ENCODE data around the gene EP300.
"Not testable (repeated sequence)": the region's sequence is repeated elsewhere in the genome, so short reads cannot be mapped to it uniquely, and the experiment has no call there.

The EP300 gene

DNA sequence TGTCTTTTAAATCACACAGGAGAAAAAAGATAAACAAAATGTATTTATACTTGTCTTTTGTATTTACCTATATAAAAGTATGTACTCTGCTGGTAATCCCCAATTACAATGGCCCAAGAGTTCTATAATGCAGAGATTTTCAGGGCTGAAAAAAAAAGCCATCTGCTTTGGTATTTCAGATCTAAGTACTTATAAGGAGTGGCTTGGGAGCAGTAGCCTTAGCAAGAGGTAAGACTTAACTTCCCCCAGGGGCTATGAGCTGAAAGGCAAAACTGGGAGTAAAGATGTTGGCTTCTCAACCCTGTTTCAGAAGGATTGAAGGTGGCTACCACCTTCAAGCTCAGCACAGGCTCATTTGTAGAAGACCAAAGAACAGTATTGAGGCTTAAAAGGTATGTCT lies 35.3 kb upstream of the EP300 start:
- Histone ChIP-seq H3K4me3 (ENCODE audit: low read length) (no peak overlapping the region), H3K36me3 (ENCODE audit: control insufficient read depth, low read length) (no peaks in the 10 kb centered on the region), H3K4me1 (ENCODE audit: control insufficient read depth, low read length) (no peaks in the 10 kb centered on the region), H3K79me2 (ENCODE audit: control insufficient read depth, low read length) (no peaks in the 10 kb centered on the region), H3K9me3 (ENCODE audit: control insufficient read depth, insufficient read depth, low read length) (no peaks in the 10 kb centered on the region), H3K9me2 (replicated peaks; ENCODE audit: control insufficient read depth, low read length) (no peaks in the 10 kb centered on the region), H3K27me3 (ENCODE audit: control insufficient read depth, low read length) (no peaks in the 10 kb centered on the region), H4K20me1 (ENCODE audit: control insufficient read depth, insufficient read depth, low read depth, low read length) (no peaks in the 10 kb centered on the region), H3F3A (ENCODE audit: control insufficient read depth, insufficient read depth) (no peaks in the 10 kb centered on the region), H3K4me2 (ENCODE audit: low read length) (no peak overlapping the region), H3K27ac (ENCODE audit: low read depth, low read length) (no peak overlapping the region)
- TF ChIP-seq CTCF (IDR thresholded peaks at IDR 0.05; ENCODE audit: low read depth, low read length, poor library complexity, severe bottlenecking) (no peak), EZH2phosphoT487 (IDR thresholded peaks at IDR 0.05; ENCODE audit: borderline replicate concordance, low read length) (no peak)

- Histone ChIP-seq H3K27ac (ENCODE audit: low read depth, low read length) (no peak overlapping the region), H3K4me1 (ENCODE audit: control insufficient read depth, low read length) (no peaks in the 10 kb centered on the region), H3K79me2 (ENCODE audit: control insufficient read depth, low read length) (no peaks in the 10 kb centered on the region), H3K27me3 (ENCODE audit: control insufficient read depth, low read length) (no peaks in the 10 kb centered on the region), H3F3A (ENCODE audit: control insufficient read depth, insufficient read depth) (no peaks in the 10 kb centered on the region), H3K36me3 (ENCODE audit: control insufficient read depth, low read length) (no peaks in the 10 kb centered on the region), H3K9me3 (ENCODE audit: control insufficient read depth, insufficient read depth, low read length) (no peaks in the 10 kb centered on the region), H3K9me2 (replicated peaks; ENCODE audit: control insufficient read depth, low read length) (no peaks in the 10 kb centered on the region), H3K4me2 (ENCODE audit: low read length) (no peak overlapping the region), H4K20me1 (ENCODE audit: control insufficient read depth, insufficient read depth, low read depth, low read length) (no peaks in the 10 kb centered on the region), H3K4me3 (ENCODE audit: low read length) (no peak overlapping the region)
- TF ChIP-seq CTCF (IDR thresholded peaks at IDR 0.05; ENCODE audit: low read depth, low read length, poor library complexity, severe bottlenecking) (no peak), EZH2phosphoT487 (IDR thresholded peaks at IDR 0.05; ENCODE audit: borderline replicate concordance, low read length) (no peak)
Measured at GRCh38 chr22:41062146-41062545, 30.2 kb upstream of the EP300 start.

DNA sequence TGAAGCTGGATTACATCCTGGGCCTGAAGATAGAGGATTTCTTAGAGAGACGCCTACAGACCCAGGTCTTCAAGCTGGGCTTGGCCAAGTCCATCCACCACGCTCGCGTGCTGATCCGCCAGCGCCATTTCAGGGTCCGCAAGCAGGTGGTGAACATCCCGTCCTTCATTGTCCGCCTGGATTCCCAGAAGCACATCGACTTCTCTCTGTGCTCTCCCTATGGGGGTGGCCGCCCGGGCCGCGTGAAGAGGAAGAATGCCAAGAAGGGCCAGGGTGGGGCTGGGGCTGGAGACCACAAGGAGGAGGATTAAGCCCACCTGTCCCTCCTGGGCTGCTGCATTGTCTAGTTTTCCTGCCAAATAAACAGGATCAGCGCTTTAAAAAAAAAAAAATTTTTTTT lies 28.1 kb upstream of the EP300 start:
- H3K27ac ChIP-seq (ENCODE audit: low read depth, low read length); H3K9me2 ChIP-seq (replicated peaks; ENCODE audit: control insufficient read depth, low read length); H3K36me3 ChIP-seq (ENCODE audit: control insufficient read depth, low read length); H3K9me3 ChIP-seq (ENCODE audit: control insufficient read depth, insufficient read depth, low read length); H3K4me2 ChIP-seq (ENCODE audit: low read length); H3K4me3 ChIP-seq (ENCODE audit: low read length); H3K27me3 ChIP-seq (ENCODE audit: control insufficient read depth, low read length); H3K79me2 ChIP-seq (ENCODE audit: control insufficient read depth, low read length); H4K20me1 ChIP-seq (ENCODE audit: control insufficient read depth, insufficient read depth, low read depth, low read length); H3F3A ChIP-seq (ENCODE audit: control insufficient read depth, insufficient read depth): not testable (repeated sequence)
- H3K4me1 ChIP-seq (ENCODE audit: control insufficient read depth, low read length): peaks cover 18% of the 10 kb centered on the region

GRCh38 chr22:41066341-41066740 lies 26.1 kb upstream of the EP300 start:
- not testable (repeated sequence) for H3F3A ChIP-seq (ENCODE audit: control insufficient read depth, insufficient read depth); H3K27me3 ChIP-seq (ENCODE audit: control insufficient read depth, low read length); H3K4me2 ChIP-seq (ENCODE audit: low read length); H3K9me3 ChIP-seq (ENCODE audit: control insufficient read depth, insufficient read depth, low read length); H3K36me3 ChIP-seq (ENCODE audit: control insufficient read depth, low read length); H4K20me1 ChIP-seq (ENCODE audit: control insufficient read depth, insufficient read depth, low read depth, low read length); H3K79me2 ChIP-seq (ENCODE audit: control insufficient read depth, low read length); H3K27ac ChIP-seq (ENCODE audit: low read depth, low read length); H3K9me2 ChIP-seq (replicated peaks; ENCODE audit: control insufficient read depth, low read length); H3K4me3 ChIP-seq (ENCODE audit: low read length)
- peaks cover 33% of the 10 kb centered on the region for H3K4me1 ChIP-seq (ENCODE audit: control insufficient read depth, low read length)

DNA sequence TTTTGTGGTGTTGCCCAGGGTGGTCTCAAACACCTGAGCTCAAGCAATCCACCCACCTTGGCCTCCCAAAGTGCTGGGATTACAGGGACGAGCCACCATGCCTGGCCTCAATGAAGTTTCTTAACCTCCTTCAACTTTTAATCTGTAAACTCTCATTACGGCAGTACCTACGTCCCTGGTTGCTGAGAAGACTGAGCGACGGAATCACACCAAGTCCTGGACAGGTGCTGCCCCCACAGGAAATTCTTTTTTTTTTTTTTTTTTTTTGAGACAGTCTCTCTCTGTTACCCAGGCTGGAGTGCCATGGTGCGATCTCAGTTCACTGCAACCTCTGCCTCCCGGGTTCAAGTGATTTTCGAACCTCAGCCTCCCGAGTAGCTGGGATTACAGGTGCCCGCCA lies 24.4 kb upstream of the EP300 start:
- H4K20me1 ChIP-seq (ENCODE audit: control insufficient read depth, insufficient read depth, low read depth, low read length); H3K9me3 ChIP-seq (ENCODE audit: control insufficient read depth, insufficient read depth, low read length); H3K36me3 ChIP-seq (ENCODE audit: control insufficient read depth, low read length); H3K27ac ChIP-seq (ENCODE audit: low read depth, low read length); H3K79me2 ChIP-seq (ENCODE audit: control insufficient read depth, low read length); H3K27me3 ChIP-seq (ENCODE audit: control insufficient read depth, low read length); H3F3A ChIP-seq (ENCODE audit: control insufficient read depth, insufficient read depth); H3K4me3 ChIP-seq (ENCODE audit: low read length); H3K9me2 ChIP-seq (replicated peaks; ENCODE audit: control insufficient read depth, low read length): not testable (repeated sequence)
- Histone ChIP-seq H3K4me1 (ENCODE audit: control insufficient read depth, low read length) (peaks cover 36% of the 10 kb centered on the region), H3K4me2 (ENCODE audit: low read length) (peak overlapping the region; percentile 74; the same call in 1 of the 2 replicates)
